Limb (tissue), 2 donors: ENCODE data around the gene SLC16A1.
"Not testable (repeated sequence)": the region's sequence is repeated elsewhere in the genome, so short reads cannot be mapped to it uniquely, and the experiment has no call there.

Experiments
- DNase-seq, 2 donors: peaks; one replicate each; pipeline ENCODE4 v3.0.0-alpha.2; 2016; ENCODE audit errors: extremely low spot score in 2 of 2

The SLC16A1 gene

GRCh38 chr1:112884996-112885395, 71.0 kb downstream of the SLC16A1 start:
- DNase-seq, result not testable (repeated sequence)

GRCh38 chr1:112882271-112882744, 73.7 kb downstream of the SLC16A1 start:
- no peak for DNase-seq

DNA sequence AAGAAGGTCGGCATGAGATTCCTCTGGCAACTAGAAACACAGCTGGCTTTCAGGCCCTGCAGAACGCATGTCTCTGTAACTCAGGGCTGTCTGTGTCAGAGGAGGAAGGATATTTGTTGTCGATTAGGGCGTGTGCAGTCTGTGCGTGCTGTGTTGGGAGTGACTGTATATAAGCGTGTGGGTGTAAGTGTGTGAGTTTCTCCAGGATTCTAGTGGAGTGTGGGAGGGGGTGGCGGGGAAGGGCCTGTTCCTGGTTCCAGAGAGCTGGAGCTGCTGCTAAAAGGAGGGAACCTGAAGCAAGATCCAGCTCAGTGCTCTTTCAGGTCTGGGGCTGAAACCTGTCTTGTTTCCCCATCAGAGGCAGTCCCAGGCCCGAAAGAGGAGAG, 74.3 kb downstream of the SLC16A1 start:
- no peak for DNase-seq

GRCh38 chr1:112879834-112880233, 76.2 kb downstream of the SLC16A1 start:
- no peak for DNase-seq

DNA sequence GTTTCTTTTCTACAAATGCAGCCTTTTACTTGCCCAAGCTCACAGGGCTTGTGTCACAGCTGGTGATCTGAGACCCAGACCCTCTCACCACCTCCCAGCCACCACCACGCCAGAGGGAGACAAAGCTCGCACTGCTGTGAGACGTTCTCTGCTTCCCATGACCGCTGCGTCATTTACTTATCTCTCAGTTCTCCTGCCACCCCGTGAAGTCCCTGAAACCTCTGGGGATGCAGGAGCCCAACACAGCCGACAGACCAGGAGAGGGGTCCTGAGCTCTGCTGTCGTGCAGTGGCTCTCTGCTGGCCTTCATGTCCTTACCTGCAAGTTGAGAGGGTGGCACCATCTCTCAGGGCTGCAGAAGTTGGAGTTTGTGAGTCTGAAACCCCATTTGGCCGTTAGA, 77.7 kb downstream of the SLC16A1 start:
- DNase-seq, result no peak

DNA sequence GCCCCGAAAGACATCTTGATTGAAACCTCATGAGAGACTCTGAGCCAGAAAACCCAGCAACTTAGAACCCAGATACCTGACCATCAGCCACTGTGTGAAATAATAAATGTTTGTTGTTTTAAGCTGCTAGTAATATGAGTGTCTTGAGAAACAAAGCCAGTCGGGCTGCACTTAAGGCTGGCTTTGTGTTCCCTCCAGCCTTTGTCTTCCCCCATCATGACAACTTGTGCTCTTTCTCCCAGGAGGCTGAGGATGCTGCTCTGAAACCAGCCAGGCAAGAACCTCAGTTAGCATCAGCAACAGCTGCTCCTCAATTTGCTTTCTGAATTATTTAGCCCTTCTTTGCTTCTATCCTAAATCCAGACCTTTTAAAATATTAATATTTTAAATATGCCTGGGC, 78.2 kb downstream of the SLC16A1 start:
- DNase-seq, result no peak

DNA sequence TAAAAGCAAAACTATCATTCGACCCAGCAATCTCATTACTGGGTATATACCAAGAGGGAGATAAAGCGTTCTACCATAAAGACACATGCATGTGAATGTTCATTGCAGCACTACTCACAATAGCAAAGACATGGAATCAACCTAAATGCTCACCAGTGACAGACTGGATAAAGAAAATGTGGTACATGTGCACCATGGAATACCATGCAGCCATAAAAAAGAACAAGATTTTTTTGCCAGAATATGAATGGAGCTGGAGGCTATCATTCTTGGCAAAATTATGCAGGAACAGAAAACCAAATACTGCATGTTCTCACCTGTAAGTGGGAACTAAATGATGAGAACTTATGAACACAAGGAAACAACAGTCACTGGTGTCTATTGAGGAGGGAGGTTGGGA, 79.7 kb downstream of the SLC16A1 start:
- no peak for DNase-seq

DNA sequence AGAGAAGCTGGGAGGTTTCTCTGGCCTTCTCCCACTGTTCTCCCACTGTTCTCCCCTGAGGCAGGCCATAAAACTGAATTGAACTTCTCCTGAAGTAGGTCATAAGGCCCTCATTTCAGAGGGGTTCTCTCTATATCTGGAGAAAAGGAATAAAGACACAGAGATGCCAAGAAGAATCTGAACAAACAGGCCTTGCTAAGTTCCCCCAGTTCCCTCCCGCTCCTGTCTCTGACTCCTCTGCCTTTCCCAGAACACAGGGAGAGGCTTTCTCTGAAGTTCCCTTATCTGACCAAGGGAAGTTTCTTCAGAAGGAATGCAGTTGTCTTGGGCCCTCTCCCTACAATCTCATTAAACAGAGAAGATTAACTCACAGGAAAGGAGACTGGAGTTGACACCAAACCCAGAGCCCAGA, 83.4 kb downstream of the SLC16A1 start:
- no peak for DNase-seq

GRCh38 chr1:112870887-112871646, 84.9 kb downstream of the SLC16A1 start:
- DNase-seq, result no peak

DNA sequence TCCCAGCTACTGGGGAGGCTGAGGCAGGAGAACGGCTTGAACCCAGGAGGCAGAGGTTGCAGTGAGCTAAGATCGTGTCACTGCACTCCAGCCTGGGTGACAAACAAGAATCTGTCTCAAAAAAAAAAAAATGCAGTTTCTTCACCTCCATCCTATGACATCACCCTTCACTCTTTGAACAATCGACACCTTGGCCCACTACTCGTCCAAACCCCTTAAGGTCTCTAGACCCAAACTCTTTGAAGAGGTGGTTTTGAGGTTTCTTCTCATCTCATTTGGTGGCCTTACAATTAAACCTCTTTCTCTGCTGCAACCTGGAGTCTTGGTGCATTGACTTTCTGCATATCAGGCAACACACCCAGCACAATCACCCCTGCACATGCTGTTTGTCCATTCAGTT, 86.1 kb downstream of the SLC16A1 start:
- no peak for DNase-seq

GRCh38 chr1:112868191-112868590, 87.8 kb downstream of the SLC16A1 start:
- DNase-seq, result no peak

DNA sequence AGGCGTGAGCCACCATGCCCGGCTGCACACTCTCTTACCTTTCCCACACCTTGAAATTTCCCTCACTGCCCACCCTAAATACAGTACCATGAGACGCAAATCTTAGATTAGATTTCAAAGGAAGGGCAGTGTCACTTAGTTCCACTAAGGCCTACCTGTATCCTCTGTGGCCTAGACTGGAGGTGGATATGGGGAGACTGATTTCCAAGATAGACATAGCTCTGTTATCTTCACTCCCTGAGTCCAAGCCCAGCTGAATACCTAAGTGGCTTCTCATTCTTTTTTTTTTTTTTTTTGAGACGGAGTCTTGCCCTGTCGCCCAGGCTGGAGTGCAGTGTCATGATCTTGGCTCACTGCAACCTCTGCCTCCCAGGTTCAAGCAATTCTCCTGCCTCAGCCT, 89.0 kb downstream of the SLC16A1 start:
- no peak for DNase-seq

DNA sequence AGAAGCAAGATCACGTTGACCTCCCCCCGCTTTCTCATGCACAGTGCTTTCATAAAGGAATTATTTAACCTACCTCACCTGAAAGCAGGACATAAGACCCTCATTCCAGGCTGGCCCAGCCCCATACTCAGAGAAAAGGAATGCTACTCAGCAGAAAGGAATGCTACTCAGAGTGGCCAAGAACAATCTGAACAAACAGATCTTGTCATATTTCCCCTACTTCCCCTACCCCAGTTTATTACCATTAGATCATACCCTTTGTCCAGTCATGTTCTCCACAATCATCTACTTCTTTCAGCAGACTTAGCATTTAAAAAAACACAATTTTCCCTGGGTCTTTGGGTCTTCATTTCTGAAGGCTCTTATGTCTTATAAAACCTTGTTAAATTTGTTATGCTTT, 89.8 kb downstream of the SLC16A1 start:
- no peak for DNase-seq

- DNase-seq, result no peak
Measured at GRCh38 chr1:112862753-112863426, 93.1 kb downstream of the SLC16A1 start.
